MM.1S (cell line): ENCODE data around the gene REPS1.

Source experiments
- CTCF ChIP-seq: fragments of 300-600 bp; sonication (generic); IDR thresholded peaks from 2 replicates; pipeline ENCODE4 v1.5.1; 2016; ENCODE audit warnings: antibody characterized with exemption, low read length, mixed read lengths
- EZH2 ChIP-seq: fragments of 300-600 bp; sonication (generic); optimal IDR thresholded peaks from 2 replicates; pipeline ENCODE3; 2017; ENCODE audit warnings: low read depth, mild to moderate bottlenecking, antibody characterized with exemption, low read length, mixed read lengths
- EZH2phosphoT487 ChIP-seq: fragments of 300-600 bp; sonication (generic); IDR thresholded peaks from 2 replicates; pipeline ENCODE4 v1.6.1; 2018; ENCODE audit warnings: antibody characterized with exemption, low read length

DNA sequence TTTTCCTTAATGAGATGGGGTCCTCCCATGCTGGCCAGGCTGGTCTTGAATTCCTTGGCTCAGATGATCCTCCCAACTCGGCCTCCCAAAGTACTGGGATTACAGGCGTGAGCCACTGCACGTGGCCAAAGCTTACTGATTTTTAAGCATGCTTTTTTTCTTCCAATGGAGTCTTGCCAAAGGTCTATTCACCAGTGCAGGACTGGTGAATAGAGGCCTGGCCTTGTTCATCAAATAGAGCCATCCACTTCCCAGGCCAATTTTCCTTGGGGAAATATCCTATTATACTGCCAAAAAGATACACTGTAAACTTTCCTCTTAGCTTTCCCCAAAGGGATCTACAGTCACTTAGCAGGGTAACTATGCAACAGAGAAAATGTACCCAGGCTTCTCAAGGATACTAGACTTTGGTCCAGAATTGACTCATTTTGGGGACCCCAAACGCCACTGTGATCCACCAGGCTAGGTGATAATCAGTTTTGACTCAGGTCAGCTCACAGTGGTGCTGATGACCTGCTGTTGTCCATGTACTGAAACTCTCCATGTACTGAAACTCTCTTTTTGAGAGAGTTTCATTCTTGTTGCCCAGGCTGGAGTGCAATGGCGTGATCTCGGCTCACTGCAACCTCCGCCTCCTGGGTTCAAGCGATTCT lies 91.8 kb downstream of the REPS1 start:
- TF ChIP-seq CTCF (no peak), EZH2phosphoT487 (no peak), EZH2 (no peak)
